Hepatic stellate cell (primary cell): ENCODE data around the gene PCTP.

Experiments used
- DNase-seq: peaks from one replicate; pipeline ENCODE4 v3.0.0; 2011; ENCODE audit warnings: low spot score

Gene PCTP

DNA sequence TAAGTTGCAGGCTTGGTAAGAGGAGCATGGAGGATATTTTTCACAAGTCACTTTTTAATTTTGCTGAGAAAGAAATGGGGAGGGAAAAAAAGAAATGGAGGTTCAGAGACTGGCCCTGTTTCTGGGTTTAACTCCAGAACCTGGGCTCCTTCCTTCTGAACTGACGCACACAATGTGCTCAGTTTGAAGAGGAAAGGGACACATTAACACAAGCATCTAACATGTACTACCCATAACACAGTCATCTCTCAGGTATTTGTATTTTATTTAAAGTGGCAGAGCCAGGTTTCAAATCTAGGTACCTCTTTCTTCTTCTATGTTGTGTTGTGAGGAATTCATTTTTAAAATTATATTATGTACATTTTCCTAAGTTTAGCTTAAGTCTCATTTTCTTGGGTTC lies 22.9 kb upstream of the PCTP start:
- DNase-seq = no peak

DNA sequence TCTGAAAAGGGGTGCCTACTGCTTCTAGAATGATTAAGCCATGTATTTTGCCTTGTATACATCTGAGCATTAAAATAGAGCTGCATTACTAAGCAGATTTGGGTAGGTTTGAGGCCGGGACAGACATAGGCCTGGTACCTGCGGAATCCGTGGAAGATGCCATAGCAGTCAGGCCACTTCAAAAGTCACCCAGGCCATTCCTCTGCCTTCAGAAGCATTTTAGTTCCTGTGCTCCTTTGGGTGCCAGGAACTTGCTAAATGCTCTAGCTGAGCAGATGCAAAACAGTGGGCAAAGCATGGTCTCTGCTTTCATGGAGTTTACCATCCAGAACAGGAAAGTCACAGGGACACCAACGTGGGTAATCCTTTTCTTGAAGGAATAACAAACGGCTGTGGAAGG lies 22.5 kb upstream of the PCTP start:
- no peak for DNase-seq

DNA sequence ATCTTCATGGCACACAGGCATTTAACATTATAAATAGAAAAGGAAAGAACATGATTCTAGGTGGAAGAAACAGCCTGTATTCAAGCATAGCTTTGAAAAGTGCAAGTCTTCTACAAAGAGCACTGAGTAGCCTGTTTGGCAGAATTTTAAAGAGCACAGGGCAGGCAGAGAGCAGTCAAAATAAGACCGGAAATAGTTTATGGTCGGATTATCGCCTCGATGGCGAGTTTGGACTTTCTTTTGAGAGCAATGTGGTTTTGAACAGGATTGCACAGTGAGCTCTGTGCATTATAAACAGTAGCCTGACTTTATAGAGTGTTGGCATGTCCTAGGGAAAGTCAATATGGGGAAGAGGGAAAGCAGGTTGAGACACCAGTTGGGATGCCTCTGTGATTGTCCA lies 22.0 kb upstream of the PCTP start:
- DNase-seq = no peak

DNA sequence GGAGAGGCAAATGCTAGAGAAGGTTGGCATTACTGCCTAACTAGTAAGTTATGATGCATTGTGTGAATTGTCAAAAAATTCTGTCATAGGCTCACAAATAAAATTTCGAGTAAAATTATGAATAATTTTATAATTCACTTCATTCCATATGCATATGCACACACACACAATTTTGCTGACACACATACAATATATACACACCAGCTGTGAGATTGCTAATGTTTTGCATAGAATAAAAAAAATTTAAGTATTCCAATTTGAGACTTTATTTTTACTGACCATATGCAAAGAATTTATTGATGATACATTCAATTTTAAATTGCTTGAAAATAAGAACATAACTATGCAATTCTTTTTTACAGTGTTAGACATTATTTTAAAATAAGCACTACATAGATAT lies 21.4 kb upstream of the PCTP start:
- no peak for DNase-seq

DNA sequence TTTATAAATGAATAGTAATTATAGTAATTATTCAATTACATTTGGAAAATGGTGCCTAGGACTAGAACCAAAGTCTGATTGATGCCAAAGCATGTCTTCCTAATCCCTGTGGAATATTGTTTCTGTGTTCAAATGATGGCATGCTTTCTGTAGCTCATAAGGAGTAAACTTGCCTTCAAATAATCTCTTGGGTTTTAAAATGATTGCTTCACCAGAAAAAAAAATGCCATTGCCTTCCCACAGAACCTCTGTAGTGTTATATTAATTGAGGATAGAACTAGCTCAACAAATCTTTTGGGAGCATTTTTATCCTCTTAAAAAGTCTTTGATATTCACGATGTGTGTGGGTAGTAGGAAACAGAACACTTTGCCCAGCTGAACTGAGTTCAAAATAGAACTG lies 20.5 kb upstream of the PCTP start:
- DNase-seq = no peak

DNA sequence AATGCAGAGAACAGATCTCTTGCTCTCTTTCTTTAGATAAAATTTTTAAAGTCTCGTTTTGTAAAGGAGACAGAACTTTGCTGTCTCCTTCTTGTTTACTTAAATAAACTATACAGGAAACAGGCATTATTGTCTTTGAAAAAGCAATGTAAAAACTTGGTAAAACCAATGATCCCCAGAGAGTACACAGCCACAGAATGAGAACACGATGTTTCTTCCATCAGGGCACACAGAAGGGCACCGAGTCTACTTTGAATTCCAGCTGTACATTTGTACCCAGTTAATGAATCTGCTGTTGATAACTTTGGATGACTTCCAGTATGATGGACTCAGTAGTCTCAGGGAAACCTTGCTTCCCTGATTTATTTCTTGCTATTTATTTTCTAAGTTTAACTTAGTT lies 20.0 kb upstream of the PCTP start:
- DNase-seq = no peak

DNA sequence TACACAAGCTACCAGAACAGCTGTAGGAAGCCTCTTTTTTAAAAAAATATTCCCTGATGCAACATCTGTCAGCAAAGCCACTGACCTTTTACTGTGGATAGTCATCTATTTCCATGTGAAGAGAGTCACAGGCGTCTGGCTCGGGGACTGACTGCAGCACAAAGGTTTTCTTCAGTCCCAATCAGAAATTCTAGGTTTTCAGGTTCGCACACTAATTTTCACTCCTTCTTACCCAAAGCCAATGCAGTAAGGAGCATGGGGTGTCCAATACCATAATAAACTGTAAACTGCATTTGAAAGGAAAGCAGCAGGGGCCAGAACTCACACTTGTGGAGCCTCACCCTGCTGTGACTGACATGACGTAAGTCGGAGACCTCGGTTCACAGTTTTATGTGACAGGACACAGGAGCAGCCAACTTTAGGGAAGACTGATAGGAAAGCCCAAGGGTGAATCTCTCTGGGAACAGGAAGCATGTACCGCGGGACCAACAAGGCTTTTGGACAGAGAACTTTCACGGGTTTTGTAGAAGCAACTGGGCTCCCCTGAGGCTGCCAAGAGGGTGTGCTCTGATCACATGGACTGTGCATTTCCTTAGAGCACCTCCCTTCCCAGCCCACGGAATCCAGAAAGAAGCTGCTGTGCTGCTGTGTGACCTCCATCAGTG lies 19.1 kb upstream of the PCTP start:
- DNase-seq = no peak

DNA sequence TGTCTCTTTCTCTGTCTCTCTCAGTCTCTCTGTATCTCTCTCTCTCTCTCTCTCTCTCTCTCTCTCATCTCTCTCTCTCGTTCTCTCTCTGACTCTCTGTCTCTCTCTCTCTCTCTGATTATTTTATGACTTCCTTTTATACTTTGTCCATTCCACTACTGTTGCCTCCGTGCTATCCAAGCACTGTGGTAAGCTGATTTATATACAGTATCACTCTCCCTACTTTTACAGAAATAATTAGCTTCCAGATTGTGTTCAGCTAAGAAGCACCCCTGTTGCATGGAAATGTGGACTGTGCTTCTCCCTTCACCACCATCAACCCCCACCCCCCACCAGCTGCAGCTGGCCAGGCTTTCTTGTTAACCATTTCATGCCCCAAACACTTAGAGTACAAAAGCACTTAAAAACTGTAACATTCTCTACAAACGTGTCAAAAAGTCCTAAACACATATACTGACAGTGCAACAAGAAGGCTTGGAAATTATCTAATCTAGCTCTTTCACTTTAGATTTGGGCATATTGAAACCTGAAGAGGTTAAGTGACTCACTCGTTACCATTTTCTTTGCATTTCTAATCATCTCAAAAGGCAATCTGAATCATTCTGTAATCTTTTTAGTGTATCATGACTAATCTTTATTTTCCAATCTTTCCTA lies 16.6 kb upstream of the PCTP start:
- no peak for DNase-seq

DNA sequence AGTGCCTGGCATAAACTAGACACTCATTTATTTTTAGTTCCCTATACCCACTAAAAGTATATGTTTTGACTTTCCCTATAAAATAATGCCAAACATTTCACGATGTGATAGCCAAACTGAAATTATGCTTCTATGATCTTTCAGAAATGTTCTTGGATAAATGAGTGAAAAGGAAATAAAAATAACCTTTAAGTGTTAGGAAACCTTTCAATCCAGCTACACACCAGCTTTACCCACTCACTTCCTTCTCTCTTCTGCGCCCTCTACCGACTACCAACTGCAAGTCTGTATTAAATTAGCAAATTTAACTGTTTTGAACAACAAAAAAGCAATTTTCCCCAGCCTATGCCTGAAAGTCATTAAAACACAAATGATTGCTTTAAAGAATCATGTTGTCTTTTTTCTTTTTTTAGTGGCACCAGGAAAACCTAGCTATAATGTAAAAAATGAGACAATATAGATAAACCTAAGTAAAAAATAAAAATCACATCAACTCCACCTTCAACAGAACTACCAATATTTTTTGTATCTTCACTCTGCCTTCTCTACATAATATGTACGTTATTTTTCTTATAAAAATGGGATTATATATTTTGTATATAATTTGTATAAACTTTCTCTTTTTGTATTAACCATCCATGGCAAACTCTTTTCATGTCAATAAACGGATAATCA lies 15.0 kb upstream of the PCTP start:
- peak; percentile 24 for DNase-seq

DNA sequence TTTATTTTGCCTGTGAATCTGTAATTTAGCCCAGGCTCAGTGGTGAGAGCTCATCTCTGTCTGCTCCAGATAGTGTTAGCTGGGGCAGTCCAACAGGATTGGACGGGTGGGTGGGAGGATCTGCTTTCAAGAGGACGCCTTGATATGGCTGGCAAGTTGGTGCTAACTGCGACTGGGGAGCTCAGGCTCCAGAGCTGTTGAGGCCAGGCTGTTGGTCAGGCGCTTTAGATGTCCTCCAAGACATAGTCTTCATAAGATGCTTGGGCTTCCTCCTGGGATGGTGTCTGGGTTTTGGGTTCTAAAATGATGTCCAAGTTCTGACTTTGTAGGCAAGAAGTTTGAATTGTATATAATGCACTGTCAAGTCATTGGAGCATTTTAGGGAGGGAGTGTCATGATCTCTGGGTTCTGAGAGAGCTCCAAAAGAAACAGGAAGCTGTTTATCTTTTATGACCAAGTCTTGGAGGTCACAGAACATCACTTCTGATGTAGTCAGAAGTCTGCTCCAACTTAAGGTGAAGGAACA lies 12.8 kb upstream of the PCTP start:
- DNase-seq = no peak

DNA sequence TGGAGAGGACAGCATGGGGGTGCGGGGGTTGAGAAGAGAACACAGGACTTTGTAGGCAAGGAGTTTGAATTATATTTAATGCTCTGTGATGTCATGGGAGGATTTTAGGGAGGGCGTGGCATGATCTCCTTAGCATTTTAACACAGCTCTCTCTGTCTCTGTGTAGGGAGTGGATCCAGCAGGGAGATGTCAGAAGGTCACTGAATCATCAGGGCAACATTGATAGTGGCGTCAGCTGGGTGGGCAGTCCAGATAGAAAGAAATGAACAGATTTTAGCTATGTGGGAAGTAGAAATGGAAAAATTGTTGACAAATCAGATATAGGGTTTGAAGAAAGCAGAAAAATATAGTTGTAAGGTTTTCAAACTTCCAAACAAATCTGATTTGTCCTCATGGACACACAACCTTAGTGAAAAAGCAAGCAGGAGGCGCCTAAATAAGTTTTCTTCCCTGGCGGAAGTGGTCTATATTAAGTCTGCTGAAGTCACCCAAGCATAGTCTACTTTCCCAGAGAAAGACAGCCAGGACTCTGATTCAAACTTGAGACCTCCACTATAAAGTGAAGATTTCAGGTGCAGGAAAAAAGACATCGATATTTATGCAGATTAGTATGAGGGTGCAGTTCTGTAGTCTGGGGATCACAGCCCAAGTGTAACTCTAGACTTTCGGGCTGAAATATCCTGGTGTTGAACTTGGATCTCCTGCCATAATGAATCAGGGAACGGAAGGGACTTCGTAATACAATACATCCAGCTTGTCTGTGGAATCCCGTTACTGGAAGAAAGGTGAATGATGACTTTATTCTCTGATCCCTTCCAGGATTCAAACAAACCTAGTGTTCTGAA lies 10.1 kb upstream of the PCTP start:
- DNase-seq = no peak

DNA sequence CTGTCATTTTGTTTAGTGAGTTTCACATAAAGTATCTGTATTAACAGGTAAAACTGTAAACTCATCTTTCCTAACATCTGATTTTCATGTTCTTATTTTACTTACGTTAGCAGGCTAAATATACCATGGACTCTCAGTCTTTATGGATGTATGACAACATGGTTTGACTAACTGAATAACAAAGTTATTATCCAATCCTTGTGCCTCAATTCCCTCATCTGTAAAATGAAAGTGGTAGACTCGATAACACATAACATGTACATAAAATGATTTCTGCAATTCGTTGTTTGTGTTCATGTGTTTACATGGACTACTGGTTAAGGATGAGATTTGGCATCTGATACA lies 9.5 kb upstream of the PCTP start:
- DNase-seq = no peak

DNA sequence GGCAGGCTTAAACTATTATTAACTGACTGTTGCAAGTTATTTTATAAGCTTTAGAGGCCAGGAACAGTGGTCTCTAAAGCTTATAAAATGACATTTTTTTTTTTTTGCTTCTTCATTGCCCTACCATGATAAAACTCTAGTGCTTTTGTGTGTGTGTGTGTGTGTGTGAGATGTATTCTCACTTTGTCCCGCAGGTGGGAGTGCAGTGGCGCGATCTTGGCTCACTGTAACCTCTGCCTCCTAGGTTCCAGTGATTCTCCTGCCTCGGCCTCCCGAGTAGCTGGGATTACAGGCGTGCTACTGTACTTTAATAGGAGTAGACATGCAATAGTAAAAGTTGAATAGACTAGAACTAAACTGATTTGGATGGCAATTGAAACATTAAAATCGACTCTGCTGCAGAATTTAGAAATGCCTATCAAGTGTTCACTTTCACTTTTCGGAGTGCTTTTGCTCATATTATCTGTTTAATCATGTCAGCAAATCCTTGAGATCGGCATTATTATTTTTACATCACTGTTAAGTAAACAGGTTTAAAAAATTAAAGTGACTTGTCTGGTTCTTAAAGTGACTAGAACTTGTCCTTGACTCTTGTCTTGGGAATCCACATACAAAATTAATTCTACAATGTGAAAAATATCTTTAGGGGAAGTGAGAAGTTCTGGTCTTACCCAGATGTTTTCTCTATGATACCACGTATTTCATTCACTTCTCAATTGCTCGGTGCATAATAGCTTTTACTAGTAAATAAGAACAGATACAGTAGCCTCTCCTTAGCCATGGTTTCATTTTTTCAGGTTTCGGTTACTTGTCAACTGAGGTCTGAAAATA lies 8.4 kb upstream of the PCTP start:
- DNase-seq = no peak

DNA sequence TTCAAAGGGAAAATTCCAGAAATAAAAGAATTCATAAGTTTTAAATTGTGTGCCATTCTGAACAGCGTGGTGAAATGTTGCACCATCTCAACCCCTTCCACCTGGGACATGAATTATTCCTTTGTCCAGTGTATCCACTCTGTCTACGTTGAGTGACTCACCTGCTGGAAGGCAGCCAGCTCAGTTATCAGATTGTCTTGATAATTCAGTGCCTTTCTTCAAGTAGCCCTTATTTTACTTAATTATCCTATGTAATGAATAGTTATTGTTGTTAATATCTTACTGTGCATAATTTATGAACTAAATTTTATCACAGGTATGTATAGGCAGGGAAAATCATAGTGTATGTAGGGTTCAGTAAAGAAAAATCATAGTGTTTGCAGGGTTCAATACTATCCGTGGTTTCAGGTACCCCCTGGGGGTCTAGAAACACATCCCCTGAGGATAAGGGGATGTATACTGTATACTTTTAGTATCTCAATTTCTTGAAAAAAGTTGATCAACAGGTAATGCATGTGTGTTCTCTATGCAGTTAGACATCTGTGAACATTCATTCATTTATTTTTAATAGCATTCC lies 7.7 kb upstream of the PCTP start:
- DNase-seq = no peak

DNA sequence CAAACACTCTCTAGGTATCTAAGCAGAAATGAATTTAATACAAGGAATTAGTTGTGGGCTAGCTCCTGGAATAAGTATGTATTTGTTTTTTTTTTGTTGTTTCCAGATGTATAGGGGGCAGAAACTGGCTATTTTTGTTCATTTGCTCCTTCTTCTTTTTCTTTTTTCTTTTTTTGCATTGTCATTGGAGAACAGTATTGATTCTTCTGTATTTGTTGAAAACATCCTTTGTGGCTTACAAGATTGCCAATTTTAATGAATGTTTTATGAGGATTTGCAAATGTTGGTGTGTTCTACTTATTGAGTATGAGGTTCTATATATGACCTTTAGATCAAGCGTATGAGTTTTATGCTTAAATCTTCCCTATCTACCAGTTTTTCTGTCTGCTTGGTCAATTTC lies 5.6 kb upstream of the PCTP start:
- no peak for DNase-seq

DNA sequence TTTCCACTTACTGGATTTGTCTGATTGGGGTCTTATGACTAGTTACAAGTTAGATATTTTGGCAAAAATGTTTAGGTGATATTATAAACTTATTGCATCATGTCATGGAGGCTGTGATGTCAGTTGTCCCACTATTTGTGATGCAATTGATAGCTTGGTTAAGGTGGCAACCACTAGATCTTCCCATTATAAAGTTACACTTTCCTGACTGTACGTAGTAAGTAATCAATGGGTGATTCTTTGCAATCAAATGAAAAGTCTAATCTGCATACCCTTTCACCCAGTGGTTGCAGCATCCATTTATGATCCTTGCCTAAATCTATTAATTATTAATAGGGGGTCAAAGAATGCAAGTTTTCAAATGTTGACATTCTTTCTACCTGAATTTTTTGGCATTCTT lies 4.4 kb upstream of the PCTP start:
- DNase-seq = no peak

DNA sequence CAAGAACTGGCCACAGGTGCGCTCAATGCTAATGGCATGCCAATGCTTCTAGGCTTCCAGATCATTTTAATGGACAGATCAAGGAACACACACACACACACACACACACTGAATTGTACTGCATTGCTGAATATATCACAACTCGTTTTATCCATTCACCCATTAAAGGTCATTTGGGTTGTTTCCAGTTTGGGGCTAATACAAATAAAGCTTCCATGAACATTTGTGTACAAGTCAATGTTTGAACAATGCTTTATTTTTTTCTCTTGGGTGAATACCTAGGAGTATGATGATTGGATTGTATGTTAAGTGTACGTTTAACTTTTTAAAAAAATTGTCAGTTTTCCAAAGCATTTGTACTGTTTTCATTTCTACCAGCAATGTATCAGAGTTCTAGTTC lies 3.6 kb upstream of the PCTP start:
- no peak for DNase-seq

DNA sequence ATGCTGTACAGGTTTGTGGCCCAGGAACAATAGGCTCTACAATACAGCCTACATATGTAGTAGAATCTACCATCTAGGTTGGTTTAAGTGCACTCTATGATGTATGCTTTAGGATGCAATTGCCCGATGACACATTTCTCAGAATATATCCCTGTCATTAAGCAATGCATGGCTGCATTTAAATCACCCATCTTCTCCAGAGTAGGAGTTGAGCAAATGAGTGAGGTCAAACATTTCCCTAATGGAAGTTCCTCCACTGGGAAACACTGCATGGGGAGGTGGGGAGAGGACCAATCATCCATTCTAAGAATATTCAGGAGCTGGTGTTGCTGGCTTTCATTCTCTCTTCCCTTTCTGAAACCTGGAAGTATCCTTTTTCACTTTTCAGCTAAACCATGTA lies 2.0 kb upstream of the PCTP start:
- no peak for DNase-seq

DNA sequence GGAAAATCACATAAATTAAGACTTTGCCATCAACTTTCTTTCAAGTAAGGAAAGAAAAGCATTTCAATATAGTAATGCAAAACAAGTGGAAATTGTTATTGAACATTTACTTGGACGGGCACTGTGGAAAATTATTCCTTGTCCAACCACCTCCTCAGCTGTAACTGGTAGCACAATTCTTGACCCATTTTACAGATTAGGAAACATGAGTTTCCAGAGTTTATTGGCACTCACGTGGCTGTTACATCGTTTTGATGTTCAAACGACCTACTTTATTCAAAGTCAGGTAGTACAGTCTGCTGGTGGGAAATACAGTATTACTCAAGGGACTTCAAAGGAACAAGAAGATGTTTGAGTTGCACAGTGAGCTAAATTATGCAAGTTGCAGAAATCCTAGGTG lies 866 bp upstream of the PCTP start:
- DNase-seq = no peak

DNA sequence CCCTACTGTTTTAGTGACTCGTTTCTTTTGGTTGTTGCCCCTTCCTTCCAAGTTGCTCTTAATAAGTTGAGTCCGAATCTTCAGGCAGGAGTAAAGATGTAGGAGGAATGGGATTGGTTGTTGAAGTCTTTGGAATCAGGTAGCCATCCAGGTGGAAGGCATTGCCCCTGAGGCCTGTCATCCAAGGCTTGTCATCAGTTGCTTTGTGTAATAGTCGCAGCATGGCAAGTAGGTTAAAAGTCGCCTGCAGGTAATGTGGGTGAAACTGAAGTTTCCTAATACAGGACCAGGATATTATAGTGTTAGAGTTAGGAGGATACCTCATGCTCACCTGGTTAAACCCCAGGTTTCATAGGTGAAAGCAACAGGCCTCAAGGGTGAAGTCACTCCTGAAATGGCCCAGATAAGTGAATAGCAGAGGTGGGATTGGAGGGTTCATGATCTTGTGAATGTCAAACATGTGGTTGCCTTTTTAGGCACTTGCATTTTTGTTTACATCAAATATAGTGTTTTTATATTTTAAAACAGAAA lies 934 bp downstream of the PCTP start:
- no peak for DNase-seq

DNA sequence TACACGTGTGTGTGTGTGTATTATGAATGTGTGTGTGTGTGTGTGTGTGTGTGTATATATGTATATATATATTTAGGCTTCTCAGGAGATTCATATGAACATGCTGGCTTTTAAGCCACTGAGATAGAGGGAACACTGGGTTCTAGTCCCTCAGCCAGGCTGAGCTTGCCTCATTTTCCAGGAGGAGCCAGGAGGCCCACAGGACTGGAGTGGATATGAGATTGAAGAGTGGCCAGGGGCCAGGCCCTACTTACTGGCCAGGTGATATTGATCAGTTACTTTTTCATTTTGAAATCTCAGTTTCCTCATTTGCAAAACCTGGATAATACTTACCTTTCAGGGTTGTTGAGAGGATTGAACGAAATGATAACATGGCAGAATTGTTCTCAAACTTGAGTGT lies 5.8 kb downstream of the PCTP start:
- no peak for DNase-seq
